ENCODE results near the gene MSLN.
"Not testable (repeated sequence)": the region's sequence is repeated elsewhere in the genome, so short reads cannot be mapped to it uniquely, and the experiment has no call there.

MSLN gene

DNA sequence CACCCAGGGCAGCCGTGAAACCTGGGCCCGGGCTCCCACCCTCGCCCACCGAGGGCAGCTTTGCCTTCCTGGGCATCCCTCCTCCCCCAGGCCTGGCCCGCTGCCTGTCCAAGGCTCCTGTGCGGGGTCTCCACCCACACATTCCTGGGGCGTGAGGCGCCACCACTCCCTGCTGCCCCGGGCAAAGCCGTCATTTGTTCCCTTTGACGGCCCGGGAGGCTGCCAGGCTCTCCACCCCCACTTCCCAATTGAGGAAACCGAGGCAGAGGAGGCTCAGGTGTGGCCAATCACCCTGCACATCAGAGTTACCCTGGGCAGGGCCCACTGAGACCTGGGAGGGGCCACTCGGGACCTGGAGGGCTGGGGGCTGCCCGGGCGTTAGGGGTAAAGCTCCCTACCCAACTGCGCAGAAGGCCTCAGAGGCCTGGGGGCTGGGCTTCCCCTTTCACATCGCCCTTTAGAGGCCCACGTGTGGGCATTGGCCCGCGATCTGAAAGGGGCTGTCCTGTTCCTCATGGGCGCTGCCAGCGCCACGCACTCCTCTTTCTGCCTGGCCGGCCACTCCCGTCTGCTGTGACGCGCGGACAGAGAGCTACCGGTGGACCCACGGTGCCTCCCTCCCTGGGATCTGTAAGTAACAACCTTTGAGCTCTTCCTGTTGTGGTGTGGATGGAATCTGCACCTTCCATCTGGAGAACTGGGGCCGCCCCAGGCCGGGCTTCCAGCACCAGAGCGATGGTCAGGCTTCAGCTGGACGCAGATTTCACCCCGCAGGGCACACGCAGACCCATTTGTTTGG lies at the start of gene MSLN:
TSS of gene MSLN (plus strand) at position 190 of the 799 bp plus-strand sequence. CDS start 1,947 bp downstream, outside the sequence.
- TF ChIP-seq, protein P1, sequence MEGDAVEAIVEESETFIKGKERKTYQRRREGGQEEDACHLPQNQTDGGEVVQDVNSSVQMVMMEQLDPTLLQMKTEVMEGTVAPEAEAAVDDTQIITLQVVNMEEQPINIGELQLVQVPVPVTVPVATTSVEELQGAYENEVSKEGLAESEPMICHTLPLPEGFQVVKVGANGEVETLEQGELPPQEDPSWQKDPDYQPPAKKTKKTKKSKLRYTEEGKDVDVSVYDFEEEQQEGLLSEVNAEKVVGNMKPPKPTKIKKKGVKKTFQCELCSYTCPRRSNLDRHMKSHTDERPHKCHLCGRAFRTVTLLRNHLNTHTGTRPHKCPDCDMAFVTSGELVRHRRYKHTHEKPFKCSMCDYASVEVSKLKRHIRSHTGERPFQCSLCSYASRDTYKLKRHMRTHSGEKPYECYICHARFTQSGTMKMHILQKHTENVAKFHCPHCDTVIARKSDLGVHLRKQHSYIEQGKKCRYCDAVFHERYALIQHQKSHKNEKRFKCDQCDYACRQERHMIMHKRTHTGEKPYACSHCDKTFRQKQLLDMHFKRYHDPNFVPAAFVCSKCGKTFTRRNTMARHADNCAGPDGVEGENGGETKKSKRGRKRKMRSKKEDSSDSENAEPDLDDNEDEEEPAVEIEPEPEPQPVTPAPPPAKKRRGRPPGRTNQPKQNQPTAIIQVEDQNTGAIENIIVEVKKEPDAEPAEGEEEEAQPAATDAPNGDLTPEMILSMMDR (conservative IDR thresholded peaks at IDR 0.05; ENCODE audit: low read depth, low read length), result no peak
- no peak within 1 kb of the TSS for H3K4me3 ChIP-seq (ENCODE audit: low read length)
- DNase-seq (ENCODE audit: low read depth), result no peak

DNA sequence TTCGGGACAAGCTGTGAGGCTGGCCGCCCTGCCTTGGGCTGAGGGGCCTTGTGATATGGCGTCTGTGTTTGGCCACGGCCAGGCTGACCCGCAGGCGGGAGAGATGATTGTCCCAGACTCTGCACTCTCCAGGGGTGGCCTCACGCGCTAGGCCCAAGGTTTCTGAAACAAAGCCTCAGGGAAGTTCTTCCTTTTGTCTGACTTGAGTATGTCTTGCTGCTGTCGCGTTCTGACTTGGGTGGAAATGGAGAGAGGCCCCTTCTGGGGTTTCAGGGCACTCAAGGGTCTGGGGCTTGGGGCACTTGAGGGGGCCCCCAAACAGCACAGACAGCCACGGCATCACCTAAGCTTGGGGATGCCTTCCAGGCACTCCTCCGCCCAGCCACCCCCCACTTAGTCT lies 49.5 kb upstream of the MSLN start:
- DNase-seq (ENCODE audit: low read depth), result no peak
- TF ChIP-seq, protein P1 (conservative IDR thresholded peaks at IDR 0.05; ENCODE audit: low read depth, low read length), result no peak
- no peak overlapping the region for H3K4me3 ChIP-seq (ENCODE audit: low read length)

DNA sequence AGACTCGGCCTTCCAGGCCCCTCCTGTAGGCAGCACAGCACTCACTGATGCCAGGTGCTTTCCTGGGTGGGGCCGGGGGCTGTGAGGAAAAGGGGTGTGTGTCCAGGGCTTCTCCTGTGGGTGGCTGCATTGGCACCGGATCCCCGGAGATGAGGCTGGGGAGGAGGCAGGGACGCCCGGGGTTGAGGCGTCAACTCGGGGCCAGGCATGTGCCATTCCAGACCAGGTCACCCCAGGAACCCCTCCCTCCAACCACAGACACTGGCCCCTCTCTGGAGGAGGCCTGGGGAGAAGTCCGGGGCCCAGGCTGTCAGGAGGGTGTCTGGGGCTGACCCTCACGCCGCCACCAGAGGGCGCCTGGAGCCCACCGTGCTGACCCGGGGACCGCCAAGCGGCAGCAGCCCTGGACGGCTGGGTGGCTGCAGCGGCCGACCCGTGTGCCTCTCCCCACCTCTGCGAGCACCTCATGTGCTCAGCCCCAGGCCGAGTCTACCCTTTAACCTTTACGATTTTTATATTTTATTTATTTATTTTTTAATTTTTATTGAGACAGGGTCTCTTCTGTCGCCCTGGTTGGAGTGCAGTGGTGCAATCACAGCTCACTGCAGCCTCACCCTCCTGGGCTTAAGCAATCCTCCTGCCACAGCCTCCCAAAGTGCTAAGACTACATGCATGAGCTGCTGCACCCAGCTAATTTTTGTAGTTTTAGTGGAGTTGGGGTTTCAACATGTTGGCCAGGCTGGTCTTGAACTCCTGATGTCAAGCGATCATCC lies 48.8 kb upstream of the MSLN start:
- TF ChIP-seq, protein P1 (conservative IDR thresholded peaks at IDR 0.05; ENCODE audit: low read depth, low read length), result peak; percentile 89
- no peak overlapping the region for H3K4me3 ChIP-seq (ENCODE audit: low read length)
- no peak for DNase-seq (ENCODE audit: low read depth)

DNA sequence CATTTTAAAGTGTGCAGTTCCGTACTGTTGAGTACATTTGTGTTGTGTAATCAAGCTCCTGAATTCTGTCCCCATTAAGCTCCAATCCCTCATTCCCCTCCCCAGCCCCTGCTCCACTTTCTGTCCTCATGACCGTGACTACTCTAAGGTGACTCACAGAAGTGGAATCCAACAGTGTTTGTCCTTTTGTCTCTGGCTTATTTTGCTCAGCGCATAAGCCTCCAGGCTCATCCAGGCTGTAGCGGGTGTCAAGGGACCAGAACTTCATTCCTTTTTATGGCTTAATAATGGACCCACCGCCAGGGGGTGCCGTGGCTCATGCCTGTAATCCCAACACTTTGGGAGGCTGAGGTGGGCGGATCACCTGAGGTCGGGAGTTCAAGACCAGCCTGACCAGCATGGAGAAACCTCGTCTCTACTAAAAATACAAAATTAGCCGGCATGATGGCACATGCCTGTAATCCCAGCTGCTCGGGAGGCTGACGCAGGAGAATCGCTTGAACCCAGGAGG lies 47.7 kb upstream of the MSLN start:
- peak; percentile 94 for DNase-seq (ENCODE audit: low read depth)
- TF ChIP-seq, protein P1 (conservative IDR thresholded peaks at IDR 0.05; ENCODE audit: low read depth, low read length), result peak; percentile 58
- not testable (repeated sequence) for H3K4me3 ChIP-seq (ENCODE audit: low read length)

DNA sequence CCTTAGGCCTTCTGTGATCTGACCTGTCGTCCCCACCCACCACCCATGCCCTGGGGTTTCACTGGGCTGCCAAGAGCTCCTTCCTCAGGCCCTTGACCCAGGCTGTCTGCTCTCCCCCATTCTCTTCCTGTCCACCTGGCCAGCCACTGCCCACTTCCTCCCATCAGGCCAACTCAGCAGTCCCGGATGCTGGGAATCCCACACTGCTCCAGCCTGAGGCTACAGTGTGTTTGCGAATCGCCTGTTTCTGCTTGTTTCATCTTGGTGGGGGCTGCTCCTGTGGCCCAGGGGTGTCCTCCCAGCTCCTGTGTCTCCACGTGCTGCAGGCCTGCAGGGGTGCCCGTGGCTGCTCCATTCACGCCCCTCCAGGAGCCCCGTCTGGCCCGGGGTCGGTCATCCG lies 46.5 kb upstream of the MSLN start:
- TF ChIP-seq, protein P1 (conservative IDR thresholded peaks at IDR 0.05; ENCODE audit: low read depth, low read length), result no peak
- no peak overlapping the region for H3K4me3 ChIP-seq (ENCODE audit: low read length)

DNA sequence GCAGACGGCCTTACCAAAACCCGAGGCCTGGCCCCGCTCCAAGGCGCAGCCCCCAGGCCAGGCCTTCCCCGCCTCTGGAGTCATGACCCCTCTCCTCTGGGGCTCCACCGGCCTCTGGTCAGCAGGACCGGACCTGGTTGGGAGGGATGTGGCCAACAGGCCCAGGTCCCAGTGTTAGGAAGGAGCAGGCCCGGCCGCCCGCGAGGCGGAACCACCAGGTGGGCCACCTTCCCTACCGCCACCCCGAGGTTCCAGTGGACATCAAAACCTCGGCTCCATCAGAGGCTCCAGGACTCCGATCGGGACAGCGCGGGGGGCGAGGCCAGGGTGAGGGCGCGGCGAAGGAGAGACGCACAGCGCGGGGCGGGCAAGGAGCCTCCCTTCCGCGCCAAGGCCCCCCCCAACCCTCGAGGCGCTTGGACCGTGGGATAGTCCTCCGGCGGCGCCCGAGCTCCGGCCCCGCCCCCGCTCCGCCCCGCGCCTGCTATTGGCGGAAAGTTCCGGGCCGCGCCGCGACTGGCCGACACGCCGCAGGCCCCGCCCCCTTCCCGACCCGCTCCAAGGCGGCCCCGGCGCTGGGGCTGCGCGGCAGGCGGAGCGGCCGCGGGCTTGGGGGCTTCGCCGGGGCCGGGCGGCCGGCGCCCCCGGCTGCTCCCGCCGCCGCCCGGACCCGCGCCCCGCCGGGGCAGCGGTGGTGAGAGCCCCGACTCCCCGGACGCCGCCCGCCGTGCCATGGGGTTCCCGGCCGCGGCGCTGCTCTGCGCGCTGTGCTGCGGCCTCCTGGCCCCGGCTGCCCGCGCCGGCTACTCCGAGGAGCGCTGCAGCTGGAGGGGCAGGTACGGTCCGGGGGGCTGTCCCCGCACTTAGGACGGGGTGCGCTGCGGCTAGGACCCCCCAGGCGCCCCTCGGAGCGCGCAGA lies 45.7 kb upstream of the MSLN start, which contains the start of gene METRN:
TSS of gene METRN (plus strand) at position 561 of the 919 bp plus-strand sequence. CDS start at position 733, 172 bp downstream.
- H3K4me3 ChIP-seq (ENCODE audit: low read length), result peak within 1 kb of the TSS; percentile 57
- DNase-seq (ENCODE audit: low read depth), result no peak
- TF ChIP-seq, protein P1 (conservative IDR thresholded peaks at IDR 0.05; ENCODE audit: low read depth, low read length), result no peak

More for the DNA sequence above, 46.5 kb upstream of the MSLN start:
- DNase-seq (ENCODE audit: low read depth), result no peak

Measured in retinal pigment epithelial cell (primary cell).